HG03432 (cell line): ENCODE results near the gene OGDHL.
"Not testable (repeated sequence)": the region's sequence is repeated elsewhere in the genome, so short reads cannot be mapped to it uniquely, and the experiment has no call there.

Experiments
- ATAC-seq: cut with Tn5 transposase; IDR thresholded peaks from one replicate; pipeline ENCODE4 v1.9.1; 2021; ENCODE audit warnings: mild to moderate bottlenecking, moderate library complexity; ENCODE audit not compliant: unreplicated experiment

OGDHL gene

DNA sequence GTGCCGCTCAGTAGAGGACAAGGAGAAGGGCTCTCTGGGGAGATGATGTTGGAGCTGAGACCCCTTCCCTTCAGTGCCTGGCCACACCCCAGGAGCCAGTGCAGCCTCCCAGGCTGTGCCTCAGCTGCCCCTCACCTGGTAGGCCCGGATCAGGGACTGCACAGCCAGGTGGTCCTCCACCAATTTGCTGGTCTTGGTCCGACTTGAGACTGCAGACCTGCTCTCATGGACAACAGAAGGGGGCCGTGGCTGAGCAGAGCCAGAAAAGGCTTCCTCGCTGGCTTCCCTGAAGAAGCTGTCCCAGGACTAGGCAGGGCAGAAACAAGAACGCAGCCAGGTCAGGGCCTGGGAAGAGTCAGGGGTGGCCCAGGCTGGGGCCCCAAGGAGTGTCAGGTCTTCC is 5.5 kb downstream of the OGDHL start:
- no peak for ATAC-seq

DNA sequence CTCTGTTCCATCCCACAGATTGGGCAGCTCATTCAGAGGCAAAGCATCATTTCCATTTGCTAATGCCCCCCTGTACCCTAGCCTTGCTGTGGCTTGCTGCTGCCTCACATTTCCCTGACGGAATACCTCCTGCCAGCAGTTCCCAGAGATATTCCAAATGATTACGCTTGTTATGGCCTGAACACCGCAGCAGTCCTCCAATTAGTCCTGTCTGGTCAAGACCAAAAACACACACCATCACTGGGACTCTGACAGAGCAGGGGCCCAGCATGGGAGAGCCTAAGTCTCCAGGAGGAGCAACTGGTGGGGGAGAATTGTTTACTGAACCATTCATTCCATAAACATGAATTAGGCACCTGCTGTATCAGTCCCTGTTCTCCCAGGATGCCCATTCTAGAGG is 6.1 kb downstream of the OGDHL start:
- ATAC-seq: no peak

DNA sequence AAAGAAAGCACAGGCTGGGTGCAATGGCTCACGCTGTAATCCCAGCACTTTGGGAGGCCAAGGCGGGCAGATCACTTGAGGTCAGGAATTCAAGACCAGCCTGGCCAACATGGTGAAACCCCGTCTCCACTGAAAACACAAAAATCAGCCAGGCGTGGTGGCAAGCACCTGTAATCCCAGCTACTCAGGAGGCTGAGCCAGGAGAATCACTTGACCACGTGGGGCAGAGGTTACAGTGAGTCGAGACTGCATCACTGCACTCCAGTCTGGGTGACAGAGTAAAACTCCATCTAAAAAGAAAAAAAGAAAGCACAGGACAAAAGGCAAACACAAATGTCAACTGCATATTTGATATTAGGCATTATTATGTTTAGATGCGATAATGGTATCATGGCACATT is 7.2 kb downstream of the OGDHL start:
- not testable (repeated sequence) for ATAC-seq

DNA sequence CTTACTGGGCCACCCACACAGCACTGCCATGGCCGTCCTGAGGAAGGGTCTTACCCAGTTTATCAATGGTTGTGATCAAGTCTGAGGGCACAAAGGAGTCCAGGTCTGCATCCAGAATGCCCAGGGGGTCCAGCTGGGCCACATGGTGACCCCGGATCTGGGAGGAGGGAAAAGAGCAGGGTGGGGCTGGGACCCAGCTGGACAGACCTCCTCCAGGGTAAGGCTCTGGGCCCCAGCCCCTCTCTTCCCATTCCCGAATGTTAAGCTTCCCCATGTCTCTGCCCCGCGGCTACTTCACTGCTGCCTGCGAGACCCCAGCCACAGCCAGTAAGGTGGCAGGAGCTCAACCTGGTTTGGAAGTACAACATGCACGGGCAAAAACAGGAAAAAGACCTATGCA is 9.5 kb downstream of the OGDHL start:
- no peak for ATAC-seq

DNA sequence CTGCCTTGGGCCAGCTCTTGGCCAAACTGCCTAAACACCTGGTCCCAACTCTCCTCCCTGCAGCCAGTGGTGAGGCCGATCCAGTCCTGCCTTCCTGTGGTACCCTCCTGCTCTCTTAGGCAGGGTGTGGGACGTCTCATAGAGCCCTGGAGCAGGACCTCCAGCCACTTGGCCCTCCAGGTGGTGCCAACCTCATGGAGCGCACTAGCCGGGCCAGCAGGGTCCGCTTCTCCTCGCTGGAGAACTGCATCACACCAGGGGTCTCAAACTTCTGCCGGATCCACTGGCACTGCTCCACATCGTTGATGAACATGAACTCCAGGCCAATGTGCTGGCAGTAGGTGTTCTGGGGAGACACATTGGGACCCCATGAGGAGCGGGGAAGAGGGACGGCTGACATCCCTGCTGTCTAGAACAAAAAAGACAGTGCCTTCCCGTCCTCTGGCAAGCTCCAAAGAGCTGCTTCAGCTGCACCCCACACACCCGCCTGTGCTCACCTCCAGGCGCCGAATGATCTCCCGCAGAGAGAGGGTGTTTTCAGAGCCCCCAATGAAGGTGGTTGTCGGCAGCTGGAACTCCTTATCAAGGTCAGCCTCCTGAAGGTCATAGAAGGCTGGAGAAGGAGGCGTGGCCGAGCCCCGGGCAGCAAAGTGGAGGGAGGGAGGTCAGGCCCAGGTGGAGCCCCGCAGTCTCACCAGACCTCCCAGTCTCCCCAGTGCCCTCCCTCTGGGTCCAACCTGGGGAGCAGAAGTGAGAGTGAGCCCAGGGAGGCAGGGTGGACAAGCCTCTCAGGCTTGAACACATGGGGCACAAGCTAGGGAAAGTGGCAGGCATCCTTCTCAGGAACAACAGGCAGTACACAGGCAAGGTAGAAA is 10.2 kb downstream of the OGDHL start:
- ATAC-seq: no peak

DNA sequence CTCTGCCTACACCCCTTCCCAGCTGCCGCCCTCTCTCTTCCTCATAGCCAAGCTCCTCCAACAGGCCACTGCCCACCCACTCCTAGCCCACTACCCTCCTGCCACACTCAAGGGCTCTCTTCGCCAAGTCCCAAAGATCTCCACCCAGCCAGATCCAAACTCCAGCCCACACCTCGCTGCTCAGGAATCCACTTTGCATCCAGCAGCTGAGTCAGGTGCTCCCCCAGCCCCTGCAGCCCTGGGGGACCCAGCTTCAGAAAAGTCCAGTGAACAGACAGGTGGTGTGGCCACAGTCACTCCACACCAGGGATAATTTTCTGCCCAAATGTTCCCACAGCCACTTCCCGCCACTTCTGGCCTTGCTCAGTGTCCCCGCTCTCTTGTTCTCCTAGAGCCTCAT is 10.9 kb downstream of the OGDHL start:
- ATAC-seq: no peak

DNA sequence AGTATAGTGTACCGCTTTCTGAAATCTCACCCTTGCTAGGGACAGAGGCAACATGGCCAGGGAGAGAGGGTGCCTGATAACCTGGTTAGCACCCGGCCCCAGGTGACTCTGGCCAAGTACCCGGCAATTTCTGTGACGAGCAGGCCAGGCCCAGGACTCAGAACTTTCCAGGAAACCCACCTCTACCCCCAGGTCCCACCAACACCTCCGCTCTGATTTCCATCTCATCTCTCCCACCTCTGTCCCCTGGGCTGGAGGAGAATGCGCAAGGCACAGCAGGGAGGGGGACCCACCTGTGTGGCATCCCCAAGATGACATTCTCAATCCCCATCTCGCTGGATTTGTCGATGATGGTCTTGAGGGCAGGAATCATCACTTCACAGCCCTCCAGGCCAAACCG is 11.6 kb downstream of the OGDHL start:
- no peak for ATAC-seq

DNA sequence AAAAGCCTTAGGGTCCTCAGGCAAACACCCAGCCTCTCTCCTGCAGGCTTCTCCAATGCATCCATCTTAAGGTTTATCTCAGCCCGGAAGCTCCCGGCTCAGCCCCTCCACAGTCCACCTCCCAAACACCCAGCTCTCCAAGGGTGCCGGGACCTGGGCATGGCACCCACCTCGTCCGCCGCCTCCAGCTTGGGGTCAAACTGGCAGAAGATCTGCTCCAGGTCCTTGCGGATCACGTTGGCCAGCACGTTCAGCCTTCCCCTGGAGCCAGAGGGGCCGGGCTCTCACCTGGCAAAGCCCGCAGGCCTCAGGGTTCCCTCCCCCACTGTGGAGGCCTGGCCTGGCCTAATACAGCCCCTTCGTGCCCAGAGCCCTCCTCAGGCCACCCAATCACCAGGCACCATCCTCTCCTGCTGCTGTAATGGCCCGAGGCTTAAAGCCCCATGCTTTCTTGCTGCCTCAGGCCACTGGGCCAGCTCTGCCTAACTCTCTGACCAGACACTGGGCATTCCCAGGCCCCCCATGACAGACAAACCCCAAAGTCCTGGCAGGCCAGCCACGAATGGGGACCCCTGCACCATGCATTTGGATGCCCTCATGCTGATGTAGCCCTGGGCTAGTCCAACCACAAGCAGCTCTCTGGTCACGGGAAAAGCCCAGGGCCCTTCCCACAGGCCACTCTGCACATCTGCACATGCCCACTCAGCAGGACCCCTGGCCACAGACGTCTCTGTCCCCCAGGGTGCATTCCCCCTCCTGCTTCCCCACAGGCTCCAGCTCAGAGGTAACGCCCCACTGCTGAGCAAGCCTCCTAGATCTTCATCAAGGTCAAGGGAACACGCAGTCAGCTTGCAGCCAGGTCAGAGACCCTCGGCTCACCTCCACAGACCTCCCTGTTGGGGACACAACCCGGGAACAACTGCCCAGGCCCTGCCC is 12.3 kb downstream of the OGDHL start:
- no peak for ATAC-seq

DNA sequence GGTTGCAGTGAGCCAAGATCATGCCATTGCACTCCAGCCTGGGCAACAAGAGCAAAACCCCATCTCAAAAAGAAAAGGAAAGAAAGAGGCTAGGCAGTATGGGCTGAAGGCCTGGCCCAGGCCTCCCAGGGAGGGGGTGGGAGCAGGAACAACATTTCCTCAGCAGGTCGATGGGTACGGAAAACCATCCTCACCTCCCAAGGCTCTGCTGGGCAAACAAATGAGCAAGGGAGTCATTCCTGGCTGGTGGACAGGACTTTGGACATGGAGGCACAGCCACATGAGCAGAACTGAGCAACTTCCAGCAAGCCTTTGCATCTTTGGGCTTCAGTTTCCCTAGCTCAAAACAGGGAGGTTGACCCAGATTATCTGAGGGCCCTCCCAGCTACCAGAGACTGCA is 13.0 kb downstream of the OGDHL start:
- ATAC-seq: no peak

DNA sequence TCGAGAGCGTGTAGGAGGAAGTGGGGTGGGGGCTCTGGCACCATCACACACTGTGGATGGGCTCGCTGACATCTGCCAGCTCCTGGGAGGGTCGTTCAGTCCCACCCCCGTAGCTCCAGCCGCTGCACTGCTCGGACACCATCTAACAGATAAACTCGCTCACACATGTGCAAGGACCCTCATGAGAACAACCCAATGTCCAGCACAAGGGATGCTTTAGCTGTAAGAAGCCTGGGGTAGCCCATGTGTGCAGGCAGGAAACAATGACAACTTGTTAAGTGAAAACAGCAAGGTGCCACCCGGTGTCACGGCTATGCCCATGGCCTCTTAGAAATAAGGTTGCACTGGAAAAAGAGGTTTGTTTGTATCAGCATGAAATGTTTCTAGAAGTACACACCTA is 14.1 kb downstream of the OGDHL start:
- ATAC-seq: no peak

DNA sequence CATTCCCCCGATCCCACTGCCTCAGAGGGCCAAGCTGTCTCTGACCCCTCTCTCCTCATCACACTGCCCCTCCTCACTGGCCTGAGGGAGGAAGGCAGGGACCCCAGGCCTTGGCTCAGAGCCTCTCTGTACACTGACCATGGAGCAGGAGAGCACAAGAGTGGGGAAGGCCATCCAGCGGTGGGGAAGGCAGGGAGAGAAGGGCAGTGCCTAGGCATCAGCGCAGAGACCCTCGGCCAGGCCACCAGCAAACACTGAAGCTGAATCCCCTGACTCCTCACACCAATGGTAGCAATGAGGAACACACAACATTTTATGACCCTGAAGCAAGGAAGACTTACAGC is 14.8 kb downstream of the OGDHL start:
- no peak for ATAC-seq

DNA sequence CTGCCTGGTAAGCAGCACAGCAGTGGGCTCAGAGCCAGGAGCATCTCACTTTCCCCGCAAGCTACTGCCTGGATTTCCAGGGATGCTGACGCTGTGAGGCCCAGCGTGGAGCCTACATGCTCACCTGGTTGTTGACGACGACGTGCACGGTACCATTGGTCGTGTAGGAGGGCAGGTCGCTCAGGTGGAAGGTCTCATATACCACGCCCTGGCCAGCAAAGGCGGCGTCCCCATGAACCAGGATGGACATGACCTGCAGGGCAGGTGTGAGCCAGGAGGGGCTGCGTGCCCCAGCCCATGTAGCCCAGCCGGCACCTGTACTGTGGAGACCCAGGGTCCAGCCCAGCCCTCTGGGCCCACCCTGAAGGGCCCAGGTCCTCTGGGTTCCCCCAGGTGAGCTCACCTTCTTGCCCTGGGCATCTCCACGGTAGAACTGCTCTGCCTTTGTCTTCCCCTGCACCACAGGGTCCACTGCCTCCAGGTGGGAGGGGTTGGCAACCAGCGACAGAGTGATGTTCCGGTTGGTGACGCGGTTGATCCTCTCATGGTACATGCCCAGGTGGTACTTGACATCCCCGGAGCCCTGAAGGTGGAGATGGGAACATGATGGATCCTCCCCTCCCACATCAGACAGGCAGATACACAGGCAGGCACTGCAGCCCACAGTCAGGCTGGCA is 15.4 kb downstream of the OGDHL start:
- ATAC-seq: no peak

DNA sequence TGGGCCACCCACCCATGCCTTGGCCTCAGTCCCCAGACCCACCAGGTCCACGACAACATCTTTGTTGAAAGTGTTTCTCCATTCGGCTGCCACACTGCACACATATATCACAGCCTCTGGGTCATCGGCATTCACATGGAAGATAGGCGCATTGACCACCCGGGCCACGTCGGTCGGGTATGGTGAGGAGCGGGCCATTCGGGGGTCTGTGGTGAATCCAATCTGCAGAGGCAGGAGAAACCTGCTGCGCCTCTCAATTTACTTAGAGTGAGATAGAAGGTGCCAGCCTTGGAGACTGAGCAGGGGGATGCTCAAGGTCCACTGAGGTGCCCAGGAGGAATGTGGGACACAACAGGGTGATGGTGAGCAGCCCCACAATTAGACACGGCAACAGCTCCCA is 16.4 kb downstream of the OGDHL start:
- ATAC-seq: no peak

DNA sequence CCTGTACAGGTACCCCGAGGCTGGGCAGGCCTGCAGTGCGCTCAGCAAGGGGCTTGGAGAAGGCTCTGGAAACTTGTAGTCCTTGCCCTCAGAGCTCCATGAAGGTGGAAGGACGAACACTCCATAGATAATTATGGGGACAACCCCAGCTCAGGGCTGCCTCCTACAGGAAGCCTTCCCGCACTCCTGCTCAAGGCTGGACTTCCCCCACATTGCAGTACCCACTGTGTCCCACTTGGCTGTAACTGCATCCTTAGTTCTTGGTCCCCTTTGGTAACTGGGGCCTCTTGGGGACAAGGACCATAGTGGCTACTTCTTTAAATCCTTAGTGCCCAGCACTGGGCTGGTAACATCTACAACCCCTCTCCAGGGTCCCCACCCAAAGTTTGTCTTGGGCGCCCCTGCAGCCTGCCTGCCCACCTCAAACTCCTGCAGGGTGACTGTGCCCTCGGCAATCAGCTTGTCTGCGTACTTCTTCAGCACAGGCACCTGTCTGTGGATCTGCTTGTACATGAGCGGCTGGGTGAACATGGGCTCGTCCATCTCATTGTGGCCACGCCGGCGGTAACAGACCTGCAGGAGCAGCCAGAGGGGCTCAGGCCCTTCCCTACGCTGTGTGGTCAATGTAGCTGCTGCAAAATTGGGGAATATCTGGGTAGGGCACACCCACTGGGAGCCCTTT is 17.1 kb downstream of the OGDHL start:
- no peak for ATAC-seq

DNA sequence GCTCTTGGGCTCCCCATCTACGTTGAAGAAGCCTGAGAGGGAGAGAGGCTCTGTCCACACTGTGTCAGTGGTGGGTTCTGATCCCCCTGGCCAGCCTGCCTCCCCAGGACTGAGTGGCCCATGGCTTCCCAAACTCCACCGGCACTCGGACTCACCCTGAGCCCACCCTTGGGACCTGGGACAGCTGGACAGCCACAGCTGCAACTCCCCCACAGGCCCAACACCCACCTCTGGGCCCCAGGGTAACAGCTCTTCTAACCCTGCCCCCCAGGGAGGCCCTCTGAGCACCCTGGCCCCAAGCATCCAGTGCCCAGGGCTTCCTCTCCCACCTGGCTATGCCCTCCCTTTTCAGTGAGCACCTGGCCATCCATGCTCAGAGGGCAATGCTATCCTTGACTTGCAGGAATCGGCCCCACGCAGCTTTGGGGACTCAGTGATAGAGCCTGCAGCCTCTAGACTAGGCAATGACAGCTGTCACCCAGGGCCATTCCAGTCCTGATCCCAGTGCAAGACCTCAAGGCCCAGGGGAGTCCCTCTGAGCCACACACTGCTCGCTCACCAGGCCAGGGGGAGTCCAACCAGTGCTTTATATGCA is 17.9 kb downstream of the OGDHL start:
- ATAC-seq: no peak

DNA sequence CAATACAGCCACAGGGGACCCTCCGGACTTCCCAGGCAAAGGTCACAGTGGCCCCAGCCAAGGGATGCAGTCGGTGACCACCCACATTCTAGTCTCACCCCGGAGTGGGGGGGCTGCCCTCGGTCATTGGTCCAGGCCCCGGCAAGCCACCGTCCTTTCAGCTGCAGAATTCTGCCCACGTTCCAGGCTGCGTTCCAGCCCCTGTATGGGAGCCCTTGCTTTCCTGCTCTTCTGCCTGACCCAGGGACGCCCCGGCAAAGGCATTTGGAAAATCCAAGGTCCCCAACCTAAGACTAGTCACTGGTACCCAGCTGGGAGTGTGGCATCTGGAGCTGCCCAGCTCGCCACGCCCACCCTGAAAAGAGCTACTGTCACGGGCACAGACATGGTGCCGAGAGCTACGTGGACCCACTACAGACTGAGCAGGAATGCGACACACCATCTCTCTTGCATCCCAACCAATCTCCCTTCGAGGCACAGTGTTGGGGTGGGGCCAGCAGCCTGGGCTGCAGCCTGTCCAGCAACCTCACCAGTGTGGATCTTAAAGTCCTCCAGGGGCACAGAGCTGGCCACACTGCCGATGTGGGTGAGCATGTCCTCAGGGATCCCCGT is 18.6 kb downstream of the OGDHL start:
- ATAC-seq: no peak

DNA sequence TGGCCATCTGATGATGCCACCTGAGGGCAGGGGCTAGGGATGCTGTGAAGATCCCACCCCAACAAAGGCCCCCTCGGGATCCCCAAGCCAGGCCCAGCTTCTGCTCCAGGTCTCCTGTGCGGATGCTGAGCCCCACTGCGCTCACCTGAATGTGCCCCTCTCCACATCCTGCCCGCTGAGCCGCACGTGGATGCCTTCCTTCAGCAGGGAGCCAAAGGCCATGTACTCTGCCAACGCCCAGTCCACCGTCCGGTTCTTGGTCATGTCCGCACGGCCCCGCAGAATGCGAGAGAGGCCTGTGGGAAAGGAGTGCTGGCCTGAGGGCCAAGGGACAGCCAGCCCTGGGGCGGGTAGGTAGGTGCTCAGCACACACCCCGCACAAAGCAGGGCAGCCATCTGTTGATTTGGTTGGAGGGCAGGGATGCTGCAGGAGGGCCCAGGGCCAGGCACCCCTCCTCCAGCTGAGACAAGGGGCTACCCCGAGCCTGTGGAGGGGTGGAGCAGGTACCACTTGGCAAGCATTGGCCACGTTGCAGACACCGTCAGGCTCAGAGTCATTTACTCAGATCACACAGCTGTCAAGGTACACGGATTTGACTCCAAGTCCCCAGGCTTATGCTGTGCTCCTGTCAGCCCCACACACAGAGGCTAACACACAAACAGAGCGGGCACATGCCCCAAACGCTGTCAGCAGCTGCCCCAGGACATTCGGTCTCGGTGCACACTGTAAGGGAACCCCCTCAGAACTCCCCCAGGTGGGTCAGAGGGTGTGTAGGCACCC is 19.2 kb downstream of the OGDHL start:
- ATAC-seq: no peak

DNA sequence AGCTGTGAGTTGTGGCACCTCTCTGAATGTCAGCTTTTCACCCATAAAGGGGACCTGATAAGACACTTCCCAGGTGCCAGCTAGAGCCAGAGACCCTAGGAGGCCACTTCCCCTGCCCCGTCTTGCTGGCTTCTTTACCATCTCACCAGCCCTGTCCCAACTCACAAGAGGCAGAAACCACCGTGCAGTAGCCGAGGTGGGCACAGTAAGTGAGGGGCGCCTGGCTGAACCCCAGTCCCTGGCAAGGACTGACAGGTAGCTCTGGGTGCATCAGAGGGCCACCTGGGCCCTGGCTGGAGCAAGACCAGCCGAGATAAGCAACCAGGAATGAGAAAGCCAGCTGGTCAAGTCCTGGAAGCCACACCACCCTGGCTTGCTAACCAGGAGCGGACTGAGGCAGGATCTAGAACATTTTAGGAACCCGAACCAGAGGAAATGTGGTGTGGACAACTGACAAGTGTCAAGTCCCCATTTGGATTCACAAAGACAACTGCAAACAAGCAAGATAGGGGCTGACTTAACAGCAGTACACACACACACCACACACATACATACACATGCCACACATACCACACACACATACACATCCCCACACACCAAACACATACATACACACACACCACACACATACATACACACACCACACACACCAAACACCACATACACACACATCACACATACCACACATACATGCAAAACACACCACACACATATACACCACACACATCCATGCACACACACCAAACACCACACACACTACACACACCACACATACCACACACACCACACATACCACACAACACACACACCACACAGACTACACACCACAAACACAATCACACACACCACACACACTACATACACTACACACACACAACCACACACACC is 20.8 kb downstream of the OGDHL start:
- ATAC-seq: no peak
